ENCODE results near the gene TSPAN31.

GRCh38 chr12:57759360-57759980, 14.6 kb downstream of the TSPAN31 start:
- TF ChIP-seq CTCF (IDR thresholded peaks at IDR 0.05) (no peak), POLR2A (IDR thresholded peaks at IDR 0.05) (no peak), POLR2AphosphoS5 (IDR thresholded peaks at IDR 0.05; ENCODE audit: insufficient read depth in 1 of 2, low read depth in 1 of 2) (no peak)
